H9 (cell line): Measurements from ENCODE around the gene SELENOV. TPM values are rescaled to one million over a fixed set of nuclear protein-coding genes. Genes with fewer than 3 reads are reported as not detected.

Experiments
- DNase-seq: peaks from one replicate; pipeline ENCODE4 v3.0.0-alpha.2; 2017
- H2AFZ ChIP-seq: one replicate; pipeline ENCODE4 v1.6.1; 2013; ENCODE audit warnings: mild to moderate bottlenecking, low read length, control low read depth, moderate library complexity
- H2AK5ac ChIP-seq: 2 replicates; pipeline ENCODE4 v1.6.1; 2013; ENCODE audit warnings: low read length, control low read depth, mixed read lengths; ENCODE audit not compliant: insufficient read length
- H2BK120ac ChIP-seq: one replicate; pipeline ENCODE4 v1.6.1; 2013; ENCODE audit warnings: low read depth, mild to moderate bottlenecking, low read length, control low read depth, inconsistent platforms; ENCODE audit not compliant: poor library complexity, severe bottlenecking
- H2BK12ac ChIP-seq: 2 replicates; pipeline ENCODE4 v1.6.1; 2013; ENCODE audit warnings: low read length, control low read depth, mixed read lengths, low read depth; ENCODE audit not compliant: insufficient read length
- H2BK15ac ChIP-seq: 2 replicates; pipeline ENCODE4 v1.6.1; 2013; ENCODE audit warnings: low read depth, low read length, control low read depth
- H2BK20ac ChIP-seq: one replicate; pipeline ENCODE4 v1.6.1; 2013; ENCODE audit warnings: low read depth, mild to moderate bottlenecking, low read length, control low read depth, inconsistent platforms; ENCODE audit not compliant: poor library complexity, severe bottlenecking
- H2BK5ac ChIP-seq: 2 replicates; pipeline ENCODE4 v1.6.1; 2013; ENCODE audit warnings: low read length, control low read depth, mixed read lengths; ENCODE audit not compliant: insufficient read length
- H3K14ac ChIP-seq: 2 replicates; pipeline ENCODE4 v1.6.1; 2013; ENCODE audit warnings: low read length, control low read depth; ENCODE audit not compliant: insufficient read depth
- H3K18ac ChIP-seq: 2 replicates; pipeline ENCODE4 v1.6.1; 2013; ENCODE audit warnings: low read depth, mild to moderate bottlenecking, mixed read lengths, low read length, control low read depth; ENCODE audit not compliant: insufficient read length
- H3K23ac ChIP-seq: 2 replicates; pipeline ENCODE4 v1.6.1; 2013; ENCODE audit warnings: low read length, control low read depth, mixed read lengths, low read depth; ENCODE audit not compliant: insufficient read length
- H3K23me2 ChIP-seq: 2 replicates; pipeline ENCODE4 v1.6.1; 2013; ENCODE audit warnings: low read depth, mild to moderate bottlenecking, mixed read lengths, low read length, control low read depth; ENCODE audit not compliant: insufficient read length, poor library complexity, severe bottlenecking
- H3K27ac ChIP-seq: 2 replicates; pipeline ENCODE4 v1.5.1; 2013; ENCODE audit warnings: low read length, control low read depth, mixed read lengths, low read depth; ENCODE audit not compliant: insufficient read length
- H3K27me3 ChIP-seq: 2 replicates; pipeline ENCODE4 v1.6.1; 2013; ENCODE audit warnings: low read length, control low read depth, inconsistent platforms; ENCODE audit not compliant: insufficient read depth
- H3K4ac ChIP-seq: 2 replicates; pipeline ENCODE4 v1.6.1; 2013; ENCODE audit warnings: low read depth, mild to moderate bottlenecking, control low read depth, inconsistent platforms, low read length, moderate library complexity
- H3K4me1 ChIP-seq: 2 replicates; pipeline ENCODE4 v1.6.1; 2013; ENCODE audit warnings: low read length, control low read depth, inconsistent platforms; ENCODE audit not compliant: insufficient read depth
- H3K4me2 ChIP-seq: 2 replicates; pipeline ENCODE4 v1.6.1; 2013; ENCODE audit warnings: low read length, control low read depth, mixed read lengths; ENCODE audit not compliant: insufficient read length, insufficient read depth
- H3K56ac ChIP-seq: 2 replicates; pipeline ENCODE4 v1.6.1; 2013; ENCODE audit warnings: low read depth, mild to moderate bottlenecking, mixed read lengths, low read length, control low read depth; ENCODE audit not compliant: insufficient read length
- H3K79me1 ChIP-seq: 2 replicates; pipeline ENCODE4 v1.6.1; 2013; ENCODE audit warnings: low read depth, mild to moderate bottlenecking, moderate library complexity, low read length, control low read depth, inconsistent platforms; ENCODE audit not compliant: insufficient read depth, poor library complexity, severe bottlenecking
- H3K79me2 ChIP-seq: 2 replicates; pipeline ENCODE4 v1.6.1; 2013; ENCODE audit warnings: low read length, control low read depth, inconsistent platforms; ENCODE audit not compliant: insufficient read depth
- H3K9ac ChIP-seq: 2 replicates; pipeline ENCODE4 v1.6.1; 2013; ENCODE audit warnings: low read length, control low read depth, mixed read lengths; ENCODE audit not compliant: insufficient read length; ENCODE audit errors: extremely low read depth
- H3K9me3 ChIP-seq: one replicate; pipeline ENCODE4 v1.6.1; 2013; ENCODE audit warnings: low read depth, low read length, inconsistent platforms; ENCODE audit not compliant: control insufficient read depth
- H3T11ph ChIP-seq: one replicate; pipeline ENCODE4 v1.6.1; 2013; ENCODE audit warnings: mild to moderate bottlenecking, low read length, control low read depth, inconsistent platforms
- H4K20me1 ChIP-seq: one replicate; pipeline ENCODE4 v1.6.1; 2013; ENCODE audit not compliant: control insufficient read depth, insufficient read length, insufficient read depth
- H4K5ac ChIP-seq: 2 replicates; pipeline ENCODE4 v1.6.1; 2013; ENCODE audit warnings: low read depth, mild to moderate bottlenecking, mixed read lengths, low read length, control low read depth; ENCODE audit not compliant: insufficient read length
- H4K8ac ChIP-seq: replicated peaks from 2 replicates; pipeline ENCODE4 v1.6.1; 2013; ENCODE audit warnings: low read length, control low read depth, mixed read lengths, low read depth; ENCODE audit not compliant: insufficient read length
- H4K91ac ChIP-seq: 2 replicates; pipeline ENCODE4 v1.6.1; 2013; ENCODE audit warnings: low read depth, mild to moderate bottlenecking, moderate library complexity, mixed read lengths, low read length, control low read depth; ENCODE audit not compliant: insufficient read length
- H3K27ac Mint-ChIP-seq, 3 experiments: 2 replicates in 2 of 3; 3 replicates in 1 of 3; pipeline ENCODE4 v1.8.0; 2020 to 2021; ENCODE audit warnings: mixed read lengths in 3 of 3, mild to moderate bottlenecking in 1 of 3, moderate library complexity in 1 of 3
- H3K27me3 Mint-ChIP-seq: 2 replicates; pipeline ENCODE4 v1.8.0; 2021; ENCODE audit warnings: low read depth, mild to moderate bottlenecking, moderate library complexity, mixed read lengths
- H3K36me3 Mint-ChIP-seq, 3 experiments: 2 replicates in 2 of 3; 3 replicates in 1 of 3; pipeline ENCODE4 v1.8.0; 2020 to 2021; ENCODE audit warnings: low read depth in 3 of 3, mixed read lengths in 3 of 3; ENCODE audit not compliant: insufficient read depth in 1 of 3
- H3K4me1 Mint-ChIP-seq, 2 experiments: 2 replicates each; pipeline ENCODE4 v1.8.0; 2020; ENCODE audit warnings: mixed read lengths in 2 of 2
- H3K4me3 Mint-ChIP-seq, 2 experiments: 2 replicates in 1 of 2; 3 replicates in 1 of 2; pipeline ENCODE4 v1.8.0; 2020 to 2021; ENCODE audit warnings: mild to moderate bottlenecking in 2 of 2, mixed read lengths in 2 of 2, moderate library complexity in 1 of 2
- H3K9me3 Mint-ChIP-seq, 2 experiments: 2 replicates in 1 of 2; 3 replicates in 1 of 2; pipeline ENCODE4 v1.8.0; 2020; ENCODE audit warnings: mild to moderate bottlenecking in 2 of 2, mixed read lengths in 2 of 2, moderate library complexity in 1 of 2
- CTCF ChIP-seq: fragments of 200-600 bp; sonication (generic); conservative IDR thresholded peaks from 3 replicates; pipeline ENCODE4 v1.8.0; 2021; ENCODE audit warnings: antibody characterized with exemption, mild to moderate bottlenecking
- WGBS: extraction: QIAGEN DNeasy Blood & Tissue Kit; methylation state at CpG from one replicate; pipeline ENCODE4 v1.1.7; 2013; ENCODE audit warnings: missing lambda C conversion rate, low lambda C conversion rate, mixed read lengths; ENCODE audit not compliant: insufficient read length; ENCODE audit errors: extremely low coverage; 5-methylcytosine and 5-hydroxymethylcytosine counted together
- total RNA-seq: library from RNA; stranded (reverse); gene quantifications from 2 replicates; pipeline ENCODE4 v1.2.1, GENCODE V29; 2021

SELENOV gene
- total RNA-seq, 1 experiment from 2014 or later: 6.9 TPM

- Histone ChIP-seq H2AK5ac (no peak within 1 kb of the TSS), H2BK120ac (no peak within 1 kb of the TSS), H3K23ac (no peak within 1 kb of the TSS), H3T11ph (no peak within 1 kb of the TSS), H3K4me1 (no peaks in the 10 kb centered on the region), H4K8ac (no peak within 1 kb of the TSS), H3K14ac (no peak within 1 kb of the TSS; the same call in 1 of the 2 replicates), H4K5ac (no peak within 1 kb of the TSS), H3K4ac (no peak within 1 kb of the TSS), H2BK12ac (no peak within 1 kb of the TSS), H3K56ac (no peak within 1 kb of the TSS), H3K79me2 (no peaks in the 10 kb centered on the region), H2BK20ac (no peak within 1 kb of the TSS), H3K79me1 (no peaks in the 10 kb centered on the region), H2BK15ac (no peak within 1 kb of the TSS), H3K27me3 (peaks cover 8% of the 10 kb centered on the region; the same call in 1 of the 2 replicates), H3K23me2 (peaks cover 10% of the 10 kb centered on the region), H3K4me2 (peak within 1 kb of the TSS; percentile 91), H3K27ac (no peak within 1 kb of the TSS), H3K18ac (no peak within 1 kb of the TSS), H3K9ac (no peak within 1 kb of the TSS), H4K91ac (no peak within 1 kb of the TSS), H4K20me1 (no peaks in the 10 kb centered on the region), H2BK5ac (no peak within 1 kb of the TSS), H2AFZ (no peak within 1 kb of the TSS), H3K9me3 (no peaks in the 10 kb centered on the region)
- H3K4me3 Mint-ChIP-seq: peak within 1 kb of the TSS; percentile 52 to 84
- H3K27me3 Mint-ChIP-seq: peaks cover 74% of the 10 kb centered on the region
- TF ChIP-seq CTCF: no peak
- H3K9me3 Mint-ChIP-seq: peaks cover 4 to 9% of the 10 kb centered on the region in 2 experiments
- H3K36me3 Mint-ChIP-seq: peaks cover 0 to 15% (median 0%) of the 10 kb centered on the region in 3 experiments; a peak in 3 of 7 replicates
- peaks cover 9 to 15% of the 10 kb centered on the region in 2 experiments for H3K4me1 Mint-ChIP-seq
- H3K27ac Mint-ChIP-seq: peak within 1 kb of the TSS in 1 of 3 experiments; percentile 8; a peak in 3 of 7 replicates
- DNase-seq: peak; percentile 57
- no CpG with 5 or more reads among the region's 60 CpGs for WGBS
Measured at GRCh38 chr19:39498798-39499642, 15.9 kb upstream of the SELENOV start, which contains the start of gene DLL3. Gene DLL3, plus strand, starts transcription at chr19:39498947. Its CDS starts 28 bp downstream, at chr19:39498975.
